Pancreas (tissue), 10 donors: ENCODE data around the gene FASLG. TPM values are rescaled to one million over a fixed set of nuclear protein-coding genes. Genes with fewer than 3 reads are reported as not detected.

Source experiments
- ATAC-seq, 4 donors: fragments of 200-7000 bp; cut with Tn5 transposase; one replicate each; pipeline versions ENCODE4 v1.8.0 to v1.9.1; 2020; ENCODE audit warnings: mild to moderate bottlenecking in 4 of 4, moderate library complexity in 4 of 4
- DNase-seq, 6 donors: peaks; one replicate each; pipeline ENCODE4 v3.0.0-alpha.2; 2020
- FAIRE-seq: peaks from 2 replicates; lab custom pipeline; 2012; peaks lifted over from hg19 to GRCh38; lab: Jason Lieb, UNC
- H3K27ac ChIP-seq, 4 donors: fragments of 200-600 bp; sonication (generic); 1 replicate in 3 of 4; 2 replicates in 1 of 4; pipeline versions ENCODE4 v1.5.0 to v1.8.0; 2020
- H3K27me3 ChIP-seq, 4 donors: fragments of 200-600 bp; one replicate each; pipeline ENCODE4 v1.8.0; 2021
- H3K36me3 ChIP-seq, 3 donors: fragments of 200-600 bp; sonication (generic) in 1 of 3; one replicate each; pipeline versions ENCODE4 v1.5.0 to v1.8.0; 2020 to 2021
- H3K4me1 ChIP-seq, 3 donors: fragments of 200-600 bp; one replicate each; pipeline ENCODE4 v1.8.0; 2021
- H3K4me3 ChIP-seq, 4 donors: fragments of 200-600 bp; sonication (generic) in 2 of 4; one replicate each; pipeline versions ENCODE4 v1.5.0 to v1.8.0; 2020 to 2021
- H3K9me3 ChIP-seq, 4 donors: fragments of 200-600 bp; one replicate each; pipeline ENCODE4 v1.8.0; 2021
- CTCF ChIP-seq, 4 donors: fragments of 200-600 bp; sonication (generic) in 3 of 4; IDR thresholded peaks; one replicate each; pipeline versions ENCODE4 v1.5.0 to v1.8.0; 2021; ENCODE audit warnings: antibody characterized with exemption in 4 of 4
- WGBS, 2 donors: extraction: QIAGEN DNeasy Blood & Tissue Kit; methylation state at CpG; one replicate each; pipeline ENCODE4 v1.1.7; 2013; 5-methylcytosine and 5-hydroxymethylcytosine counted together
- intact Hi-C, 3 donors: fragments of 100-400 bp; cut with DNase I; formaldehyde crosslinking; loops; one replicate each; pipeline versions ENCODE4 v1.11.1 to v1.14.2; 2022
- polyA plus RNA-seq, 2 donors: library from polyadenylated mRNA; stranded (reverse); fragments of 200-250 nt; gene quantifications; one replicate each; pipeline ENCODE4 v1.2.3, GENCODE V29; 2013
- total RNA-seq, 6 donors: library from RNA; stranded (reverse); fragmentation: NEBNext Ultra II Directional in 4 of 6; extraction: Animal tissue kit (Norgen Biotek cat#: 25700) in 4 of 6; gene quantifications; one replicate each; pipeline versions ENCODE4 v1.2.1 to v1.2.4, GENCODE V29; 2021 to 2023
- donor health status: healthy with polysubstance abuse.
- donor health status: DM: no; HTN: no; CAD: no; lungs with moderate emphysema.
- donor health status: DM: no; HTN: no; CAD: no.
- donor health status: control.
- donor health status: control.
- donor health status: Bipolar disorder and iron deficiency.
- donor health status: DM: yes; HTN: yes; CAD: no.
- donor health status: DM: no; HTN: no; CAD: no.
- donor health status: DM: no; HTN: no; CAD: no.
- donor health status: DM: yes; HTN: yes; CAD: no.

FASLG gene
- total and polyA plus RNA-seq, 8 donors = 0.06 to 0.37 (median 0.16) TPM; not detected in 3

GRCh38 chr1:172698224-172698623 is 39.3 kb downstream of the FASLG start:
- ATAC-seq = no peak
- DNase-seq = no peak
- Histone ChIP-seq H3K4me3 (no peak overlapping the region), H3K27ac (no peak overlapping the region), H3K9me3 (no peaks in the 10 kb centered on the region), H3K27me3 (no peaks in the 10 kb centered on the region), H3K36me3 (no peaks in the 10 kb centered on the region), H3K4me1 (no peaks in the 10 kb centered on the region)
- no peak for TF ChIP-seq CTCF (IDR thresholded peaks at IDR 0.05)
- WGBS, 2 donors = 80 to 83% methylated on average over 2 of the region's 2 CpGs
- no peak for FAIRE-seq
- intact Hi-C loops = no loop called here

- no peaks in the 10 kb centered on the region for H3K27me3 ChIP-seq
- H3K4me1 ChIP-seq = no peaks in the 10 kb centered on the region
- FAIRE-seq (no peak), ATAC-seq (no peak), DNase-seq (no peak)
- intact Hi-C loops = no loop called here
- H3K27ac ChIP-seq = no peak overlapping the region
- no peaks in the 10 kb centered on the region for H3K9me3 ChIP-seq
- TF ChIP-seq CTCF (IDR thresholded peaks at IDR 0.05) = no peak
- no peaks in the 10 kb centered on the region for H3K36me3 ChIP-seq
- H3K4me3 ChIP-seq = no peak overlapping the region
- 77 to 81% methylated on average over 3 of the region's 3 CpGs for WGBS, 2 donors
These were observed 40.2 kb downstream of the FASLG start for GRCh38 chr1:172699111-172699510.

- Histone ChIP-seq H3K27ac (no peak overlapping the region), H3K36me3 (no peaks in the 10 kb centered on the region), H3K27me3 (no peaks in the 10 kb centered on the region), H3K9me3 (no peaks in the 10 kb centered on the region), H3K4me3 (no peak overlapping the region), H3K4me1 (no peaks in the 10 kb centered on the region)
- intact Hi-C loops = no loop called here
- no peak for DNase-seq
- FAIRE-seq = no peak
- ATAC-seq = no peak
- 66 to 69% methylated on average over 4 of the region's 4 CpGs for WGBS, 2 donors
- TF ChIP-seq CTCF (IDR thresholded peaks at IDR 0.05) = no peak
These were observed 40.9 kb downstream of the FASLG start for GRCh38 chr1:172699695-172700227.

- WGBS, 2 donors = 76 to 80% methylated on average over 3 of the region's 3 CpGs
- no peaks in the 10 kb centered on the region for H3K27me3 ChIP-seq
- DNase-seq (no peak), ATAC-seq (no peak), FAIRE-seq (no peak)
- intact Hi-C loops = no loop called here
- H3K9me3 ChIP-seq = no peaks in the 10 kb centered on the region
- no peak overlapping the region for H3K27ac ChIP-seq
- no peak for TF ChIP-seq CTCF (IDR thresholded peaks at IDR 0.05)
- no peaks in the 10 kb centered on the region for H3K4me1 ChIP-seq
- no peaks in the 10 kb centered on the region for H3K36me3 ChIP-seq
- H3K4me3 ChIP-seq = no peak overlapping the region
These were observed 41.7 kb downstream of the FASLG start for GRCh38 chr1:172700556-172700955.

GRCh38 chr1:172704001-172704400 is 45.1 kb downstream of the FASLG start:
- DNase-seq (no peak), ATAC-seq (no peak), FAIRE-seq (no peak)
- Histone ChIP-seq H3K36me3 (no peaks in the 10 kb centered on the region), H3K27ac (no peak overlapping the region), H3K9me3 (no peaks in the 10 kb centered on the region), H3K4me3 (no peak overlapping the region), H3K27me3 (no peaks in the 10 kb centered on the region), H3K4me1 (no peaks in the 10 kb centered on the region)
- no peak for TF ChIP-seq CTCF (IDR thresholded peaks at IDR 0.05)
- 61 to 65% methylated on average over 1 of the region's 1 CpG for WGBS, 2 donors
- intact Hi-C loops = no loop called here
